Aorta (tissue), 5 donors: ENCODE data around the gene USP49. TPM values are rescaled to one million over a fixed set of nuclear protein-coding genes. Genes with fewer than 3 reads are reported as not detected.

Source experiments
- ATAC-seq: fragments of 200-7000 bp; cut with Tn5 transposase; one replicate; pipeline ENCODE4 v1.9.1; 2022; ENCODE audit warnings: moderate library complexity; ENCODE audit not compliant: low FRiP score
- DNase-seq, 2 donors: peaks; one replicate each; pipeline ENCODE4 v3.0.0-alpha.2; 2020
- H3K27ac ChIP-seq, 2 donors: one replicate each; pipeline ENCODE4 v1.5.1; 2013; ENCODE audit warnings: low read length in 2 of 2, mild to moderate bottlenecking in 2 of 2, moderate library complexity in 2 of 2, control low read depth in 1 of 2, inconsistent platforms in 1 of 2, low read depth in 1 of 2
- H3K27me3 ChIP-seq, 2 donors: one replicate each; pipeline ENCODE4 v1.6.1; 2013; ENCODE audit warnings: control low read depth in 1 of 2, low read length in 1 of 2, mild to moderate bottlenecking in 1 of 2, moderate library complexity in 1 of 2; ENCODE audit not compliant: insufficient read depth in 2 of 2, control insufficient read depth in 1 of 2
- H3K36me3 ChIP-seq, 2 donors: one replicate each; pipeline ENCODE4 v1.6.1; 2013; ENCODE audit warnings: control low read depth in 1 of 2, low read length in 1 of 2, mild to moderate bottlenecking in 1 of 2; ENCODE audit not compliant: insufficient read depth in 2 of 2, control insufficient read depth in 1 of 2
- H3K4me1 ChIP-seq, 2 donors: one replicate each; pipeline ENCODE4 v1.6.1; 2013; ENCODE audit warnings: low read length in 2 of 2, control low read depth in 1 of 2, mild to moderate bottlenecking in 1 of 2, moderate library complexity in 1 of 2; ENCODE audit not compliant: insufficient read depth in 2 of 2, control insufficient read depth in 1 of 2
- H3K4me3 ChIP-seq, 2 donors: one replicate each; pipeline ENCODE4 v1.5.1; 2013; ENCODE audit warnings: low read length in 2 of 2, control low read depth in 1 of 2, mild to moderate bottlenecking in 1 of 2
- H3K9me3 ChIP-seq: one replicate; pipeline ENCODE4 v1.6.1; 2013; ENCODE audit warnings: mild to moderate bottlenecking, low read length; ENCODE audit not compliant: control insufficient read depth
- WGBS, 2 donors: extraction: QIAGEN DNeasy Blood & Tissue Kit; methylation state at CpG; one replicate each; pipeline ENCODE4 v1.1.7; 2013; 5-methylcytosine and 5-hydroxymethylcytosine counted together
- intact Hi-C, 2 donors: fragments of 100-400 bp; cut with DNase I; formaldehyde crosslinking; loops; one replicate each; pipeline versions ENCODE4 v1.14.2 to v1.15.0; 2022
- polyA plus RNA-seq, 2 donors: library from polyadenylated mRNA; stranded (reverse); fragments of 200-250 nt; gene quantifications; one replicate each; pipeline ENCODE4 v1.2.3, GENCODE V29; 2013
- total RNA-seq, 2 donors: library from RNA; stranded (reverse); fragmentation: NEBNext Ultra II Directional; extraction: Animal tissue kit (Norgen Biotek cat#: 25700); gene quantifications; one replicate each; pipeline ENCODE4 v1.2.1, GENCODE V29; 2021
- donor health status: healthy with polysubstance abuse.
- donor health status: Bipolar disorder and iron deficiency.
- donor health status: DM: no; HTN: no; CAD: no.
- donor health status: DM: no; HTN: no; CAD: no.
- donor health status: DM: yes; HTN: yes; CAD: no.

The USP49 gene
- total and polyA plus RNA-seq, 4 donors: 1.3 to 5.3 (median 1.9) TPM

DNA sequence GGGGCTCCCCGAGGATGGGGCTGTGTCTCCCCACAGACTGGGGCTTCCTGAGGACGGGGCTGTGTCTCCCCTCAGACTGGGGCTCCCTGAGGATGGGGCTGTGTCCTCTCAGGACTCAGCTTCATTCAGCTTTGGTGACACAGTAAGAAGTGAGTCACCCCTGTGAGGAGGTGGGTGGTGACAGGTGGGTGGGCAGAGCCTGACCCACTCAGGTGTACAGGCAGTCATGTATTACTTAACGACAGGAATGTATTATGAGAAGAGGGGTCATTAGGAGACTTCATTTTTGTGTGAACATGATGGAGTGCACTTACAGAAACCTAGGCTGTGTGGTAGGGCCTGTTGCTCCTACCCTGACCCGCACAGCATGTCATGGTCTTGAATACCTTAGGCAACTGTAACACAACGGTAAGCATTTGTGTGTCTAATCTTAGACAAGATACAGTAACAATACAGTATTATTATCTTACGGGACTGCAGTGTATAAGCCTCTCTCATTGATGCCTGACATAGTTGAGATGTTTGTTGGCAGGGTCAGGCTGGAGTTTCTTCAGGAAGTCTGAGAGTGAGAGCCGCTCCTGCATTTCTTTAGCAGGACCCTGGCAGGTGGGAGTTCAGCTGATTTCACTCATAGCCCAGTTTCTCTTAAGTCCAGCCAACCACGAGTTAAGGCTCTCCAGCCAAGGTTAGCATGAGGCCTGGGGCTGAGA, 137.1 kb downstream of the USP49 start:
- no peak overlapping the region for H3K27ac ChIP-seq
- no peaks in the 10 kb centered on the region for H3K9me3 ChIP-seq
- intact Hi-C loops: no loop called here
- ATAC-seq (no peak), DNase-seq (peak in 1 of 2 donors; percentile 10)
- H3K27me3 ChIP-seq: no peaks in the 10 kb centered on the region
- WGBS, 2 donors: 60 to 71% methylated on average over 8 of the region's 8 CpGs
- no peaks in the 10 kb centered on the region for H3K36me3 ChIP-seq
- H3K4me3 ChIP-seq: no peak overlapping the region
- no peaks in the 10 kb centered on the region for H3K4me1 ChIP-seq

DNA sequence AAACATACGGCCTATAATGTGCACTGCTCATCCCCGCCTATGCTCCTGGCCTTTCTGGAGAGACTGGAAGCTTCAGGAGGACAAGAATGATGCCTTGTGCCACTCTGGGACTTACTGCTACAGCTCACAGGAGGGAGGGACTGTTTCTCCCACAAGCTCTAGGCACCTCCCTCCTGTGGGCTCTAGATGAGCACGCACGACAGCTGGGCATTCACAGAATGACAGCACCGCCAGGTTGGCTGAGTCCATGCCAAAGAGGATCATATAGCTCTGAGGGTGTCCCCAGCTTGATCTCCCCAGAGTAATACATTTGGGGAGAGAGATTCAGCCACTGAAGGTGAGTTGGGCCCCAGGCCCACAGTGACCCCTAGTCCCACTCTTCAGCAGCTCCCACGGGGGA, 137.9 kb downstream of the USP49 start:
- Histone ChIP-seq H3K27me3 (no peaks in the 10 kb centered on the region), H3K4me3 (no peak overlapping the region), H3K4me1 (no peaks in the 10 kb centered on the region), H3K27ac (no peak overlapping the region), H3K9me3 (no peaks in the 10 kb centered on the region), H3K36me3 (no peaks in the 10 kb centered on the region)
- WGBS, 2 donors: 91 to 92% methylated on average over 6 of the region's 6 CpGs
- intact Hi-C loops: no loop called here
- no peak for ATAC-seq
- peak in 1 of 2 donors; percentile 27 for DNase-seq

DNA sequence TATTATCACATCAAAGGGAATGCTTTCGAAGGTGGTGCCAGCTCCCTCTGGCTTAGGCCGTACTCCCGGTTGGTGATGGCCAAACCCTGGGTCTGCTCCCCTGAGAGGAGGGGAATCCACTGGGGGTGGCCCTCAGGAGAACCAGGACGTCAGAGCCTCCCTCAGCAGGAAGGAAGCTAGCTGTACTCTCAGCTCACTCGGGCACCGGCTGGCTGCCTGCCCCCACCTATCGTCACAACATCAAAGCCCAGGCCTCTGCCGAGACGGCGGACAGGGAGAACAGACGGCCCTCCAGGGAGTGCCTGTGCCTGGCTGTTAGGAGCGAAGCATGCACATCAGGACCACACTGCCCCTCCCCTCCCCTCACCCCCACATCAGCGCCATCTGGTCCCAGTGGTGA, 138.8 kb downstream of the USP49 start:
- H3K36me3 ChIP-seq: no peaks in the 10 kb centered on the region
- no peaks in the 10 kb centered on the region for H3K9me3 ChIP-seq
- no peak for ATAC-seq
- H3K4me1 ChIP-seq: no peaks in the 10 kb centered on the region
- H3K4me3 ChIP-seq: no peak overlapping the region
- intact Hi-C loops: no loop called here
- H3K27me3 ChIP-seq: no peaks in the 10 kb centered on the region
- peak in 1 of 2 donors; percentile 46 for DNase-seq
- no peak overlapping the region for H3K27ac ChIP-seq
- WGBS, 2 donors: 59 to 68% methylated on average over 13 of the region's 13 CpGs

DNA sequence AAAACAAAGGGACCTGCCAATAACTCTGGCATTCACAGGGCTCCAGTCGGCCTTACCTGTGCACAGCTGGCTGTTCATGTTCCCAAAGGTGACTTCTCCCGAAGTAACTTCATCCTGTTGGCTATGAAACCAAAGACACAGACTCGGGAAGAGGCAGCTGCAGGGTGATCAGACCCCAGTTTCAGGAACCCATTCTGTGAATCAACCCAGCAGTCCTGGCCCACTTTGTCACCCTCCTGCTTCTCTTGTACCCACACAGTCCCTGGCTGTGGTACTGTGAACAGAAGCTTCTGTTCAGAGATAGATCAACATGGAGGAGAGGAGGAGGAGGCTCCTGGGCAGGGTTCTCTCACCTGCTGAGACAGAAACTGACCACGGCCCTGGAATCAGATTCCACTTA, 139.3 kb downstream of the USP49 start:
- ATAC-seq (no peak), DNase-seq (peak in 1 of 2 donors; percentile 2)
- WGBS, 2 donors: 77 to 79% methylated on average over 4 of the region's 4 CpGs

DNA sequence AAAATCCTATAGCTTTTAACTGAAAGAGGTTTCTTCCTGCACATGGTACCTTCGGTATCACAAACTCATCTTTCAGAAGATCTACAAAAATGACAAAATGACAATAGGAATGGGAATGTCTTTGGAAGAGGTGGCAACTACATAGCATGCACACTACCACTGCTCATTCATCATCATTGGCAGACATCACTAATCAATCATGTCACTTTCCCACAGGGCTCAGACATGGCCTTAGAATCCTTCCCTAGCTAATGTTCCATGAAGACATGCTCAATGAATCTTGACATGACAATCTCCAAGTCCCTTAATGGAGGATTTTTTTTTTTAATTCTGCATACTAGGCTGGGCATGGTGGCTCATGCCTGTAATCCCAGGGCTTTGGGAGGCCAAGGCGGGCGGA, 144.8 kb downstream of the USP49 start:
- Histone ChIP-seq H3K27ac (no peak overlapping the region), H3K9me3 (no peaks in the 10 kb centered on the region), H3K4me3 (no peak overlapping the region), H3K36me3 (no peaks in the 10 kb centered on the region), H3K27me3 (no peaks in the 10 kb centered on the region), H3K4me1 (no peaks in the 10 kb centered on the region)
- no peak for ATAC-seq
- no peak for DNase-seq
- intact Hi-C loops: no loop called here
- WGBS, 2 donors: 97 to 99% methylated on average over 3 of the region's 3 CpGs

More for the DNA sequence above, 139.3 kb downstream of the USP49 start:
- H3K4me3 ChIP-seq: no peak overlapping the region
- no peaks in the 10 kb centered on the region for H3K36me3 ChIP-seq
- no peaks in the 10 kb centered on the region for H3K4me1 ChIP-seq
- H3K27me3 ChIP-seq: no peaks in the 10 kb centered on the region
- intact Hi-C loops: no loop called here
- H3K27ac ChIP-seq: no peak overlapping the region
- H3K9me3 ChIP-seq: no peaks in the 10 kb centered on the region

DNA sequence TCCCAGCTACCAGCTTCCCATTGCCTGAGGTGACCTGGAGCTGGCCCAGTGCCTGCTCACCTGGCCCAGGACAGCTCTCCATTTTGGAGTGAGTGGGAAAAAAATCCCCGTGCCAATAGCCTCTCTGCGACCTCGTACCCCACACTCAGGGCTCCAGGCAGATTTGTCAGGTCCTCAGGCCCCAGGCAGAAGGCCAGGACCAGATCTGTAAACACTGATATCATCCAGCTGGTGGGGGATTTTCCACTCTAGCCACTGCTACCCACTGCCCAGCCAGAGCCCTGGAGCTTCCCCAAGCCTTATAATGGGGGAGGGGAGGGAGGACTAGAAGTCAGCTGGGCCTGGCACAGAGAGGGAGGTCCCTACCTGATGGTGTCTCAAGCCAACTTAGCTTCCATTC, 146.6 kb downstream of the USP49 start:
- 69 to 82% methylated on average over 3 of the region's 3 CpGs for WGBS, 2 donors
- Histone ChIP-seq H3K4me1 (no peaks in the 10 kb centered on the region), H3K27me3 (no peaks in the 10 kb centered on the region), H3K36me3 (no peaks in the 10 kb centered on the region), H3K4me3 (no peak overlapping the region), H3K27ac (no peak overlapping the region), H3K9me3 (no peaks in the 10 kb centered on the region)
- DNase-seq: peak in 1 of 2 donors; percentile 24
- ATAC-seq: no peak
- intact Hi-C loops: no loop called here

DNA sequence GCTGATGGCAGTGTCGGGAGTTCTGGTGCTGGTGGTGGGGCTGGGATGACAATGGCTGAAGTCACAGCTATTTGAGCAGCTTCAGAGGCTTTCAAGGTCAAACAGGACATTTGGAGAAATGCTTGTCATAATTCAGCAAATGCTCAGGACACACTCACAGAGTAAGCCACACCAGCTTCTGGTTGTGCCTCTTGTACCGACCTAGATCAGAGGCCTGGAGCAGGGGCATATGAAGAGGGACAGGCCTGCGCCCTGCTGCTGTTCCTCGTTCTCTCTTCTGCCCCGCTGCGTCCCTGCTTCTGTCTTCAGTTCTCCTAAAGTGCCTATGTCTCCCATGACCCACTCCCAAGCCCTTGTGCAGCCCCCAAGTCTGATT, 147.1 kb downstream of the USP49 start:
- no peak overlapping the region for H3K4me3 ChIP-seq
- H3K27me3 ChIP-seq: no peaks in the 10 kb centered on the region
- no peaks in the 10 kb centered on the region for H3K9me3 ChIP-seq
- peak in 1 of 2 donors; percentile 5 for DNase-seq
- H3K27ac ChIP-seq: no peak overlapping the region
- intact Hi-C loops: no loop called here
- 93 to 94% methylated on average over 6 of the region's 6 CpGs for WGBS, 2 donors
- H3K36me3 ChIP-seq: no peaks in the 10 kb centered on the region
- H3K4me1 ChIP-seq: no peaks in the 10 kb centered on the region
- no peak for ATAC-seq

DNA sequence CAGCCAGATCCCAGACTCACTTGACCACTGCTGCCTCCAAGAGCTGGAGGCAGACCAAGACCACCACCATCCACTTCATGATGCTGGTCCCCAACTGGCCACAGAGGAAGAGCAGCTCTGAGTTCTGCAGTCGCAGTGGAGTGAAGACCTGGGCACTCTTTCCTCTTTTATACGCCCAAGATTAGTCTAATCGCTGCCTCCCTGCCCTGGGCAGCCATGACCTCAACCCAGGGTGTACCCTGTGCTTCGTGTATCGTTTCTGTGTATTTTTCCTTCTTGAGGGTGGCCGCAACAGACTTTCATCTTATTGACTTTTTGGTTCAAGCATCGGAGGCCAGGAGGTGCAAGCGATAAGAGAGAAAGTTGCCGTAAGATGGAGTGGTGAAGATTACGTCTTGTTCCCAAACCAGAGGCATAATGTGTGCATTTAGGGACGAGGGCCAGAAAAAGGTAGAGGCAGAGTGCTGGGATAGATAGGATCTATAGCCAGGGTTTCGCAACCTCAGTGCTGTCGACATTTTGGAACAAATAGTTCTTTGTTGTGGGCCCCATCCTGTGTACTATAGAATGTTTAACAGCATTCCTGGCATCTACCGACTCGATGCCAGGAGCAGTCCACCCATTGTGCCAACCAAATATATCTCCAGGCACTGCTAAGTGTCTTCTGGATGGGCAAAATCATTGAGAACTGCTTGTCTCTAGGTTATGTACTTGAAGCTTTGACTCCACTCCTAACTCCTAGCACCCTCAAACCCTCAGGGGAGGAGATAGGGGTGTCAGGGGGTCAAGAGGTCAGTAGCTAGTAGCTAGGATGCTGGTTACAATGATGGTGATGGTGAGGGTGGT, 147.7 kb downstream of the USP49 start, which contains the start of gene PGC:
Gene PGC (minus strand): TSS at position 142 of the 846 bp plus-strand sequence. CDS start 63 bp downstream, at position 79.
- Histone ChIP-seq H3K4me1 (no peaks in the 10 kb centered on the region), H3K36me3 (no peaks in the 10 kb centered on the region), H3K9me3 (no peaks in the 10 kb centered on the region), H3K27ac (no peak within 1 kb of the TSS), H3K27me3 (no peaks in the 10 kb centered on the region), H3K4me3 (no peak within 1 kb of the TSS)
- intact Hi-C loops: no loop called here
- DNase-seq (no peak), ATAC-seq (no peak)
- 93 to 94% methylated on average over 15 of the region's 15 CpGs for WGBS, 2 donors
